GM19438 (cell line): ENCODE data around the gene POLD1.
"Not testable (repeated sequence)": the region's sequence is repeated elsewhere in the genome, so short reads cannot be mapped to it uniquely, and the experiment has no call there.

ENCODE experiments used
- ATAC-seq: cut with Tn5 transposase; IDR thresholded peaks from one replicate; pipeline ENCODE4 v1.9.1; 2021; ENCODE audit warnings: low read depth; ENCODE audit not compliant: unreplicated experiment

POLD1 gene

DNA sequence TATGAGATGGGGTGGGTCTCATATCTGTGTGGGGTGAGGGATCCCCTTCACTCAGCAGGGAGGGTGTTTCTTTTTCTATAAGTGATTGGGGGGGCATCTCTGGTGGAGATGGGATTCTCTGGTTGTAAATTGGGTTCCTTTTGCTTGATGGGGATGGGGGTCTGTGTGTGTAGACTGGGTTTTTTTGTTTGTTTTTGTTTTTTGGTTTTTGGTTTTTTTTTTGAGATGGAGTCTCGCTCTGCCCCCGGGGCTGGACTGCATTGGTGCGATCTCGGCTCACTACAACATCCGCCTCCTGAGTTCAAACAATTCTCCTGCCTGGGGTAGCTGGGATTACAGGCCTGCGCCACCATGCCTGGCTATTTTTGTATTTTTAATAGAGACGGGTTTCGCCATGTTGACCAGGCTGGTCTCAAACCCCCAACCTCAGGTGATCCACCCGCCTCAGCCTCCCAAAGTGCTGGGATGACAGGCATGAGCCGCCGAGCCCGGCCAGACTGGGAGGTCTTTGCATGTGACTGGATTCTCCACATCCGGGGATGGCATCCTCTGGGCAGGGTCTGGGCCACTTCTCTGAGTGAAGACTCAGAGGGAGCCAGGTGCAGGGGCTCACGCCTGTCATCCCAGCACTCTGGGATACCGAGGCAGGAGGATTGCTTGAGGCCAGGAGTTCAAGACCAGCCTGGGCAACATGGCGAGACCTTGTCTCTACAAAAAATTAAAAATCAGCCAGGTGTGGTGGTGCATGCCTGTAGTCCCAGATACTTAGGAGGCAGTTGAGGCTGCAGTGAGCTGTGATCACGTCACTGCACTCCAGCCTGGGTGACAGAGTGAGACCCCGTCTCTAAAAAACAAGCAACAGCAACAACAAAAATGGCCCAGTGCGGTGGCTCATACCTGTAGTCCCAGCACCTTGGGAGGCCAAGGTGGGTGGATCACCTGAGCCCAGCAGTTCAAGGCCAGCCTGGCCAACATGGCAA is 49.3 kb downstream of the POLD1 start:
- no peak for ATAC-seq

DNA sequence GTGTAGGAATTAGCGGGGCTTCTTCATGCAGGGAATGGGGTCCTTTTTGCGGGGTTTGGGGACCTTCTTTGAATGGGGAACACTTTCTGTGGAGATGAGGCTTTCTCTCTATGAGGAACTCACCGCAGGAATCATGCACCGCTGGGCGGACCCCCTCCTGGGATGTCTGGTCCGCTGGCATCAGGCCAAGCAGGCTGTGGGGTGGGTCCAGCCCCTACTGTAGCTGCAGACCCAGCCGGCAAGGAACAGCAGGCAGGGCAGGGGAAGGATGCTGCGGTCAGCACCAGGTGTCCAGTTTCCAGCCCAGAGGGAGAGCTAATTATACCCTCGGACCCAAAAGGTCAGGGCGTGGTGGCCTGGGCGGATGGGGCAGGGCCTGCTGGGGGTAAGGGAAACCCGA is 50.4 kb downstream of the POLD1 start:
- ATAC-seq: no peak

DNA sequence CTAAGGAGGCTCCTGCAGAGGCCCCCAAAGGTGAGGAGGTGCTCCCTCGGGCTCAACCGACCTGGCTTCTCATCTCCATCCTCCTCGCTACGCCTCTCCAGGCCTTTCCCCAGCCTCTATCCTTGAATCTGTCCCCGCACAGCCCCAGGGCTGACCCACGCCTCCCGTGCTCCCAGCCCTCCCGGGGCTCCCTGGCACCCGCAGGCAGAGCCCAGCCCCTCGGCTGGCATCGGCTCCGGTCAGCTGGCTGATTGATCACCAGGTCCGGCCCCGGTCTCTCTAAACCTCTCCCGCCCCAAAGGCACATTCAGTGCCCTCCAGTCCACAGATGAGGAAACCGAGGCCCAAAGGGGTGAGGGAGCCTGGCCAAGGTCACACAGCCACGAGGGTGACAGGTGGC is 51.1 kb downstream of the POLD1 start:
- ATAC-seq: no peak

DNA sequence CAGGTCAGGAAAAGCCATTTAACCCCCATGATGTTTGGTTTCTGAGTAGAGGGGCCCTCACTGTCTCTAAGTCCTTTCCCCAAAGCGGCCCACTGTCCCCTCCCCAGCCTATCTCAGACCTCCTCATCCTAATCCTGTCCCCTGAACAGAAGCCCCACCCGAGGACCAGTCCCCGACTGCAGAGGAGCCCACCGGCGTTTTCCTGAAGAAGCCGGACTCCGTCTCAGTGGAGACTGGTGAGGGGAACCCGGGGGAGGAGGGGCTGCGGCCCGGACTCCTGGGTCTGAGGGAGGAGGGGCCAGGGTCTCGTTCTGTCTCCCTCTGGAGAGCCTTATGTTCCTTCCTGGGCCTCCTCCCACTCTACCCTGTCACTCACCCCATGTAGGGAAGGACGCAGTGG is 51.5 kb downstream of the POLD1 start:
- ATAC-seq: no peak

- ATAC-seq: no peak
Measured at GRCh38 chr19:50437862-50438449, 53.8 kb downstream of the POLD1 start.

DNA sequence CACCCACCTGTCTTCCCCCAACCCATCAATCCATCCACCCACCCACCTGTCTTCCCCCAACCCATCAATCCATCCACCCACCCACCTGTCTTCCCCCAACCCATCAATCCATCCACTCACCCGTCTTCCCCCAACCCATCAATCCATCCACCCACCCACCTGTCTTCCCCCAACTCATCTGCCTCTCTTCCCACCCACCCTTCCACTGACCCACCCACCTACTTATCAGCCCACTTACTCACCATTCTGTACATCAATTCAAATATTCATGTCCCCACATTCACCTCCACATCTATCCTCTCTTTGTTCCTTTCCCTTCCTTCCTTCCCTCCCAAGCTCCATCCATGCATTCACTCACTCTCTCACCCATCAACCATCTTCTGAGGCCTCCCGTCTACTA is 55.0 kb downstream of the POLD1 start:
- not testable (repeated sequence) for ATAC-seq

GRCh38 chr19:50444059-50444458 is 59.9 kb downstream of the POLD1 start:
- no peak for ATAC-seq

DNA sequence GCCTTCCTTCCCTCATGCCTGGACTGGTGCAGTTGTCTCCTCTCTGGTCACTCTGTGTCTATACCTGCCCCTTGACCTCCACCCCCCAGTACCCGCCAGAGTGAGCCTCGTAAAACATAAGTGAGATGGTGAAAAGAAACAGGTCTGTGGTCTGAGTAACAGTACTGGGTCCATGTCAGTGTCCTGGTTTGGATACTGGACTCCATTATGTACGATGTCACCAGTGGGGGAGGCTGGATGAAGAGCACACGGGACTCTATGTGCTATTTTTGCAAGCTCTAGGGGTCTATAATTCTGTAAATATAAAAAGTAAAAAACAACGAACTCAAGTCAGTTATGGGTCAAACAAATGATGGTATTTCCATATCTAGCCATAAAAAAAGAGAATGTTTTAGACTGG is 62.9 kb downstream of the POLD1 start:
- no peak for ATAC-seq

DNA sequence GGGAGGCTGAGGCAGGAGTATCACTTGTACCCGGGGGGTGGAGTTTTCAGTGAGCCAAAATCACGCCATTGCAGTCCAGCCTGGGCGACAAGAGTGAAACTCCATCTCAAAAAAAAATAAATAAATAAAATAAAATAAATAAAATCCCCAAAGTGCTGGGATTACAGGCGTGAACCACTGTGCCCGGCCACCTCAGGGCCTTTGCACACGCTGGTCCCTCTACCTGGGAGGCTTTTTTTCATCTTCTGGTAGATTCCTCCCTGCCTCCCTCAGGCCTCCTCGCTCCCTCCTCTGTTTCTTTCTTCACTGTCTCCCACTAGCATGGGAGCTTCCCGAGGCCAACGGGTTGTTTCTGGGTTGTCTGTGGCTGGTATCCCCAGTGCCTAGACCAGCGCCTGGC is 63.6 kb downstream of the POLD1 start:
- no peak for ATAC-seq

- ATAC-seq: no peak
Measured at GRCh38 chr19:50449236-50449899, 65.2 kb downstream of the POLD1 start.

DNA sequence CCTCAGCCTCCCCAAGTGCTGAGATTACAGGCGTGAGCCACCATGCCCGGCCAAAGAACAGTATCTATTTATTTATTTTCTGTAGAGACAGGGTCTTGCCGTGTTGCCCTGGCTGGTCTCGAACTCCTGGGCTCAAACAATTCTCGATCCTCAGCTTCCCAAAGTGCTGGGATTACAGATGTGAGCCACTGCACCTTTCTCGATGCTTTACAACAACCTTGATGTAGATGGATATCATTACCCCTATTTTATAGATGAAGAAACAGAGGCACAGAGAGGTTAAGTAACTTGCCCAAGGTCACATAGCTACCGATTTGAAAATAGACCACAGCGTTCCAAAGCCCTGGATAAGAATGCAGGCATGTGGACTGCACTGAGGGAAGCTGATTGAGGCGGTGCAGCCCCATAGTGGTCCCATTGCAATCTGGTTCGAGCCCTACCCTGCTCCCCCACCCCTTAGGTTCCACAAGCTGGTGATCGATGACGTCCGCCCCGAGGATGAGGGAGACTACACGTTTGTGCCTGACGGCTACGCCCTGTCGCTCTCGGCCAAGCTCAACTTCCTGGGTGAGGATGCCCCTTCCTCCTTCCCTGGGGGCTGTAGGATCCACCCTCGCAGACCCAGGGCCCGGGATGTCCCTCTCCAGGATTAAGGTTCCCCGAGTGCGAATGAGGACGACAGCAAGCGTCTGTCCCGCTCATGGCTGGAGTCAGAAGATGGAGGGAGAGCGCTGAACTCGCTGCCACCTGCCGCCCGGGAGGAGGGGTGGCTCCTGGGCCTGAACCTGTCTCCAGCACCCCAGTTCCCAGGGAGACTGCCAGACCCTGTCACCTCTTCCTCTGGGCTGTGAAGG is 66.4 kb downstream of the POLD1 start:
- no peak for ATAC-seq

DNA sequence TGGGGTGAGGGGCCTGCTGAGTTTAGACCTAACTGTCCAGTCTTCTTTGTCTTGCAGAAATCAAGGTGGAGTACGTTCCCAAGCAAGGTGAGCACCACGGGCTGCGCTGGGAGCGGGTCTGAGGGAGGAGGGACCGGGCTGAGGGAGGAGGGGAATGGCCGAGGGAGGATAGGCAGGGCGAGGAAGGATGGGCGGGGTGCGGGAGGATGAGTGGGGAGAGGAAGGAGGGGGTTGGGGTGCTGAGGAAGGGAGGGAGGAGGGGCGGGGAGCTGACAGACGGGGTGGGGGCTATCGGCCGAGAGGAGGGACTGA is 67.0 kb downstream of the POLD1 start:
- no peak for ATAC-seq

- no peak for ATAC-seq
Measured at GRCh38 chr19:50453243-50453642, 69.1 kb downstream of the POLD1 start.

DNA sequence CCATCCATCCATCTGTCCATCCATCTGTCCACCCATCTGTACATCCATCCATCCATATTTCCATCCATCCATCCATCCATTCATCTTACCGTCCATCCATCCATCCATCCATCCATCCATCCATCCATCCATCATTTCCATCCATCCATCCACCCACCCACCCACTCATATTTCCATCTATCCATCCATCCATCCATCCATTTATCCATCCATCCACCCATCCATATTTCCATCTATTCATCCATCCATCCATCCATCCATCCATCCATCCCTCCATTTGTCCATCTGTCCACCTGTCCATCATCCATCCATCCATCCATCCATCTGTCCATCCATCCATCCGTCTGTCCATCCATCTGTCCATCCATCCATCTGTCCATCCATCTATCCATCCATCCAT is 71.8 kb downstream of the POLD1 start:
- no peak for ATAC-seq

DNA sequence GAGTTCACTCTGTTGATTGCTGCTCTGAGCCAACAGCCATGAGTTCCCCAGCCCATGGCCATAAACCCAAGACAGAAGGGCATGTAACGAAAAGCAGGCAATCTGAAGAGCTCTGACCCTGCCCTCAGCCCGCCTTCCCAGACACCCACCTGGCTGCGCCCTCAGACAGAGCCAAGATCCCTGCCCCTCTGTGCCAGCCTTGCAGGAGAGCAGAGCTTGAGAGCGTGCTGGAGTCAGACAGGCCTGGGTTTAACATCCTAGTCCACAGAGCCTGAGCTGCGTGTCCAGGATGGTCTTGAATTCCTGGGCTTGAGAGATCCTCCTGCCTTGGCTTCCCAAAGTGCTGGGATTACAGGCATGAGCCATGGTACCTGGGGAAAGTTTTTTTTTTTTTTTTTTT is 73.2 kb downstream of the POLD1 start:
- ATAC-seq: no peak

- no peak for ATAC-seq
Measured at GRCh38 chr19:50458396-50459066, 74.4 kb downstream of the POLD1 start.

GRCh38 chr19:50459067-50459456 is 74.9 kb downstream of the POLD1 start:
- no peak for ATAC-seq

- ATAC-seq: no peak
Measured at GRCh38 chr19:50459638-50460037, 75.5 kb downstream of the POLD1 start.

GRCh38 chr19:50460161-50460765 is 76.1 kb downstream of the POLD1 start:
- no peak for ATAC-seq
